ENCODE data around the gene EPB42.

- TF ChIP-seq CTCF (IDR thresholded peaks at IDR 0.05) = no peak
- TF ChIP-seq POLR2A (IDR thresholded peaks at IDR 0.05) = no peak
- TF ChIP-seq EP300 (IDR thresholded peaks at IDR 0.05) = no peak
- no peak for TF ChIP-seq POLR2AphosphoS5 (IDR thresholded peaks at IDR 0.05)
These were observed 8.5 kb downstream of the EPB42 start for GRCh38 chr15:43212299-43212698.
